ENCODE results near the gene PADI6.

- TF ChIP-seq CTCF (IDR thresholded peaks at IDR 0.05 in 2 of 3, conservative IDR thresholded peaks at IDR 0.05 in 1 of 3; ENCODE audit: control insufficient read depth in 2 of 3, extremely low read depth in 1 of 3, insufficient read depth in 1 of 3, low read depth in 3 of 3, low read length in 3 of 3) (peak; percentile 67 to 89 (median 69)), CEBPB (IDR thresholded peaks at IDR 0.05; ENCODE audit: borderline replicate concordance in 1 of 2, low read depth in 2 of 2, low read length in 2 of 2) (no peak)
Measured at GRCh38 chr1:17405898-17406759, 34.1 kb downstream of the PADI6 start.
